Peyer's patch (tissue), 4 donors: ENCODE data around the gene SLC38A11. TPM values are rescaled to one million over a fixed set of nuclear protein-coding genes. Genes with fewer than 3 reads are reported as not detected.
"Not testable (repeated sequence)": the region's sequence is repeated elsewhere in the genome, so short reads cannot be mapped to it uniquely, and the experiment has no call there.

Experiments used
- DNase-seq, 3 donors: peaks; one replicate each; pipeline ENCODE4 v3.0.0-alpha.2; 2017 to 2019
- H3K27ac ChIP-seq, 4 donors: fragments of 200-600 bp; sonication (generic); one replicate each; pipeline ENCODE4 v1.5.1; 2016 to 2019
- H3K27me3 ChIP-seq, 2 donors: fragments of 200-600 bp; sonication (generic); one replicate each; pipeline ENCODE4 v1.5.1; 2019
- H3K36me3 ChIP-seq, 3 donors: fragments of 200-600 bp; sonication (generic); one replicate each; pipeline ENCODE4 v1.5.1; 2016 to 2019
- H3K4me1 ChIP-seq, 4 donors: fragments of 200-600 bp; sonication (generic); one replicate each; pipeline ENCODE4 v1.5.1; 2016 to 2019
- H3K4me3 ChIP-seq, 4 donors: fragments of 200-600 bp; sonication (generic); 1 replicate in 3 of 4; 2 replicates in 1 of 4; pipeline ENCODE4 v1.5.1; 2016 to 2019; ENCODE audit warnings: mild to moderate bottlenecking in 1 of 4
- H3K9me3 ChIP-seq, 4 donors: fragments of 200-600 bp; sonication (generic); one replicate each; pipeline ENCODE4 v1.5.1; 2016 to 2019; ENCODE audit warnings: mild to moderate bottlenecking in 1 of 4
- POLR2A ChIP-seq, 2 donors: fragments of 450-650 bp; IDR thresholded peaks; one replicate each; pipeline ENCODE4 v1.5.1; 2017; ENCODE audit warnings: antibody characterized with exemption in 2 of 2, mild to moderate bottlenecking in 2 of 2, moderate library complexity in 2 of 2
- total RNA-seq, 4 donors: library from RNA; depleted of rRNA; stranded (reverse); fragments of >200 nt; gene quantifications; one replicate each; pipeline ENCODE4 v1.1.0, GENCODE V29; 2016
- TF ChIP-seq, protein P1 (sequence below), 6 experiments: fragments of 450-650 bp in 4 of 6; fragments of 200-600 bp in 2 of 6; sonication (generic) in 1 of 6; IDR thresholded peaks; one replicate each; pipeline ENCODE4 v1.5.1; 2017 to 2019; ENCODE audit warnings: antibody characterized with exemption in 6 of 6, mild to moderate bottlenecking in 3 of 6, moderate library complexity in 1 of 6

Gene SLC38A11
- total RNA-seq: 10 to 100 TPM in 1 of 4 donors, 1 to 10 TPM in 2, not detected in 1; 3.2 to 13.1 (median 7.0) TPM

- Histone ChIP-seq H3K9me3 (no peaks in the 10 kb centered on the region), H3K27ac (peak within 1 kb of the TSS in 1 of 4 donors; percentile 2), H3K4me1 (peaks cover 0 to 5% (median 0%) of the 10 kb centered on the region in 4 donors), H3K4me3 (peak within 1 kb of the TSS in 3 of 4 donors; percentile 6 to 47 (median 45)), H3K36me3 (no peaks in the 10 kb centered on the region), H3K27me3 (no peaks in the 10 kb centered on the region)
- peak in 2 of 3 donors; percentile 57 to 58 for DNase-seq
- TF ChIP-seq, protein P1, sequence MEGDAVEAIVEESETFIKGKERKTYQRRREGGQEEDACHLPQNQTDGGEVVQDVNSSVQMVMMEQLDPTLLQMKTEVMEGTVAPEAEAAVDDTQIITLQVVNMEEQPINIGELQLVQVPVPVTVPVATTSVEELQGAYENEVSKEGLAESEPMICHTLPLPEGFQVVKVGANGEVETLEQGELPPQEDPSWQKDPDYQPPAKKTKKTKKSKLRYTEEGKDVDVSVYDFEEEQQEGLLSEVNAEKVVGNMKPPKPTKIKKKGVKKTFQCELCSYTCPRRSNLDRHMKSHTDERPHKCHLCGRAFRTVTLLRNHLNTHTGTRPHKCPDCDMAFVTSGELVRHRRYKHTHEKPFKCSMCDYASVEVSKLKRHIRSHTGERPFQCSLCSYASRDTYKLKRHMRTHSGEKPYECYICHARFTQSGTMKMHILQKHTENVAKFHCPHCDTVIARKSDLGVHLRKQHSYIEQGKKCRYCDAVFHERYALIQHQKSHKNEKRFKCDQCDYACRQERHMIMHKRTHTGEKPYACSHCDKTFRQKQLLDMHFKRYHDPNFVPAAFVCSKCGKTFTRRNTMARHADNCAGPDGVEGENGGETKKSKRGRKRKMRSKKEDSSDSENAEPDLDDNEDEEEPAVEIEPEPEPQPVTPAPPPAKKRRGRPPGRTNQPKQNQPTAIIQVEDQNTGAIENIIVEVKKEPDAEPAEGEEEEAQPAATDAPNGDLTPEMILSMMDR (IDR thresholded peaks at IDR 0.05): no peak
- no peak for TF ChIP-seq POLR2A (IDR thresholded peaks at IDR 0.05)
Measured at GRCh38 chr2:164954954-164955701, at the start of gene SLC38A11. Gene SLC38A11 (minus strand): TSS chr2:164955525. CDS start chr2:164955247, 278 bp downstream.

GRCh38 chr2:165003443-165004130 lies 48.3 kb upstream of the SLC38A11 start:
- Histone ChIP-seq H3K9me3 (no peaks in the 10 kb centered on the region), H3K27ac (no peak overlapping the region), H3K36me3 (no peaks in the 10 kb centered on the region), H3K27me3 (no peaks in the 10 kb centered on the region), H3K4me3 (no peak overlapping the region), H3K4me1 (no peaks in the 10 kb centered on the region)
- TF ChIP-seq POLR2A (IDR thresholded peaks at IDR 0.05): no peak
- TF ChIP-seq, protein P1 (IDR thresholded peaks at IDR 0.05): no peak
- DNase-seq: no peak

- H3K36me3 ChIP-seq: no peaks in the 10 kb centered on the region
- H3K4me1 ChIP-seq: no peaks in the 10 kb centered on the region
- no peak for TF ChIP-seq POLR2A (IDR thresholded peaks at IDR 0.05)
- TF ChIP-seq, protein P1 (IDR thresholded peaks at IDR 0.05): no peak
- H3K27me3 ChIP-seq: no peaks in the 10 kb centered on the region
- H3K9me3 ChIP-seq: no peaks in the 10 kb centered on the region
- H3K4me3 ChIP-seq: no peak overlapping the region
- no peak overlapping the region for H3K27ac ChIP-seq
- no peak for DNase-seq
Measured at GRCh38 chr2:165002638-165003037, 47.3 kb upstream of the SLC38A11 start.

- H3K4me3 ChIP-seq, H3K27ac ChIP-seq, DNase-seq, H3K9me3 ChIP-seq, H3K27me3 ChIP-seq, H3K4me1 ChIP-seq, H3K36me3 ChIP-seq: not testable (repeated sequence)
Measured at GRCh38 chr2:164994664-164995299, 39.5 kb upstream of the SLC38A11 start.

GRCh38 chr2:164993287-164994016 lies 38.1 kb upstream of the SLC38A11 start:
- Histone ChIP-seq H3K4me3 (no peak overlapping the region), H3K36me3 (no peaks in the 10 kb centered on the region), H3K9me3 (no peaks in the 10 kb centered on the region), H3K27me3 (no peaks in the 10 kb centered on the region), H3K4me1 (peaks cover 0 to 3% (median 0%) of the 10 kb centered on the region in 4 donors), H3K27ac (no peak overlapping the region)
- no peak for TF ChIP-seq POLR2A (IDR thresholded peaks at IDR 0.05)
- TF ChIP-seq, protein P1 (IDR thresholded peaks at IDR 0.05): no peak
- DNase-seq: no peak
